Amygdala (tissue), 56 donors: ENCODE data around the gene LYPD6B.

Experiments used
- DNase-seq, 56 donors: peaks; one replicate each; lab custom pipeline; 2025; lab: John Stamatoyannopoulos, UW

Gene LYPD6B

GRCh38 chr2:149068996-149069888, 30.7 kb downstream of the LYPD6B start:
- DNase-seq = no peak

GRCh38 chr2:149070681-149071320, 32.3 kb downstream of the LYPD6B start:
- DNase-seq = no peak

- no peak for DNase-seq
These were observed 36.6 kb downstream of the LYPD6B start for GRCh38 chr2:149075105-149075504.

- no peak for DNase-seq
These were observed 37.4 kb downstream of the LYPD6B start for GRCh38 chr2:149075853-149076252.

GRCh38 chr2:149076863-149077412, 38.4 kb downstream of the LYPD6B start:
- DNase-seq = no peak

GRCh38 chr2:149077861-149078260, 39.4 kb downstream of the LYPD6B start:
- DNase-seq = no peak

GRCh38 chr2:149080099-149080498, 41.6 kb downstream of the LYPD6B start:
- no peak for DNase-seq

GRCh38 chr2:149080971-149081370, 42.5 kb downstream of the LYPD6B start:
- no peak for DNase-seq

- DNase-seq = no peak
These were observed 43.6 kb downstream of the LYPD6B start for GRCh38 chr2:149082079-149082478.

- no peak for DNase-seq
These were observed 44.2 kb downstream of the LYPD6B start for GRCh38 chr2:149082735-149083134.

- no peak for DNase-seq
These were observed 46.7 kb downstream of the LYPD6B start for GRCh38 chr2:149084924-149085795.

- no peak for DNase-seq
These were observed 49.3 kb downstream of the LYPD6B start for GRCh38 chr2:149087751-149088150.

GRCh38 chr2:149089068-149089467, 50.6 kb downstream of the LYPD6B start:
- no peak for DNase-seq

GRCh38 chr2:149090706-149091105, 52.2 kb downstream of the LYPD6B start:
- DNase-seq = no peak

- no peak for DNase-seq
These were observed 55.1 kb downstream of the LYPD6B start for GRCh38 chr2:149093579-149093978.

- DNase-seq = no peak
These were observed 55.9 kb downstream of the LYPD6B start for GRCh38 chr2:149094217-149095015.

GRCh38 chr2:149098701-149099100, 60.2 kb downstream of the LYPD6B start:
- DNase-seq = no peak

GRCh38 chr2:149099298-149099697, 60.8 kb downstream of the LYPD6B start:
- DNase-seq = no peak

- peak in 2 of 56 donors; percentile 0 for DNase-seq
These were observed 62.5 kb downstream of the LYPD6B start for GRCh38 chr2:149100739-149101699.
